DND-41 (cell line): Measurements from ENCODE around the gene SUPT3H.

Experiments
- EZH2 ChIP-seq: IDR thresholded peaks from 3 replicates; pipeline ENCODE4 v1.6.1; 2012; ENCODE audit warnings: borderline replicate concordance, low read depth, mild to moderate bottlenecking, moderate library complexity, low read length, inconsistent platforms; ENCODE audit not compliant: severe bottlenecking
- TF ChIP-seq, protein P1 (sequence below): IDR thresholded peaks from 2 replicates; pipeline ENCODE4 v1.5.1; 2012; ENCODE audit warnings: borderline replicate concordance, low read length, moderate library complexity, mild to moderate bottlenecking; ENCODE audit not compliant: poor library complexity, severe bottlenecking; ENCODE audit errors: extremely low read depth

DNA sequence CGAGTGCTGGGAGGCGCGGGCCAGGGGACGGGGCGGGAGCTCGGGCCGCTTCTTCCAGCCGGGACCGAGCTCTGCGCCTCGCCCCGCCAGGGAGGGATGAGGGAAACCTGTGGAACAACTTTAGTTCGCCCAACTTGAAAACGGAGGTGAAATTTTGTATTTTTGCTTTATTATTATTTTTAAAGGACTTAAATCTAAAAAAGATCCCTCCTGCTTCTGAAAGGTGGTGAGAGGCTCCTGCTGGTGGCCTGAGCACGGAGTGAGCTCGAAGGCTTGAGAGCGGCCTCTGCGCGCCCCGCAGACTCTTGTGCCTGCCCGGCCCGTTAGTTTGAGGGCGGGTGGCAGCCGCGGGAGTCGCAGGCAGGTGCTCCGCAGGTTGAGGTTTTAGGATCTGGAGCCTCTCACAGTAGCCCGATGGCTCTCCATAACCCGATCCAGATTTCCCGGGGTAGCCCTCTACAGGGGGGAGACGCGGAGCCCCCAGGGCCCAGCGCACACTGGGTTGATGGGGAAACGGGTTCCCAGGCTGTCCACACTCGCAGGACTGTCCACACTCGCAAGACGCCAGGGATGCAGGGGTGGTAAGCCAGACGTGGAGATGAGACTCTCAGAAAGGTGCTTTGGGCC is 46.2 kb upstream of the SUPT3H start:
- TF ChIP-seq, protein P1, sequence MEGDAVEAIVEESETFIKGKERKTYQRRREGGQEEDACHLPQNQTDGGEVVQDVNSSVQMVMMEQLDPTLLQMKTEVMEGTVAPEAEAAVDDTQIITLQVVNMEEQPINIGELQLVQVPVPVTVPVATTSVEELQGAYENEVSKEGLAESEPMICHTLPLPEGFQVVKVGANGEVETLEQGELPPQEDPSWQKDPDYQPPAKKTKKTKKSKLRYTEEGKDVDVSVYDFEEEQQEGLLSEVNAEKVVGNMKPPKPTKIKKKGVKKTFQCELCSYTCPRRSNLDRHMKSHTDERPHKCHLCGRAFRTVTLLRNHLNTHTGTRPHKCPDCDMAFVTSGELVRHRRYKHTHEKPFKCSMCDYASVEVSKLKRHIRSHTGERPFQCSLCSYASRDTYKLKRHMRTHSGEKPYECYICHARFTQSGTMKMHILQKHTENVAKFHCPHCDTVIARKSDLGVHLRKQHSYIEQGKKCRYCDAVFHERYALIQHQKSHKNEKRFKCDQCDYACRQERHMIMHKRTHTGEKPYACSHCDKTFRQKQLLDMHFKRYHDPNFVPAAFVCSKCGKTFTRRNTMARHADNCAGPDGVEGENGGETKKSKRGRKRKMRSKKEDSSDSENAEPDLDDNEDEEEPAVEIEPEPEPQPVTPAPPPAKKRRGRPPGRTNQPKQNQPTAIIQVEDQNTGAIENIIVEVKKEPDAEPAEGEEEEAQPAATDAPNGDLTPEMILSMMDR: no peak
- TF ChIP-seq EZH2: no peak
